K562 (cell line): ENCODE measurements around the gene AMBRA1. TPM values are rescaled to one million over a fixed set of nuclear protein-coding genes. Genes with fewer than 3 reads are reported as not detected.

Experiments used
- EZH2 ChIP-seq: IDR thresholded peaks from 2 replicates; pipeline ENCODE4 v1.6.1; 2012; ENCODE audit warnings: low read depth, mild to moderate bottlenecking, inconsistent platforms, low read length, borderline replicate concordance
- MGA ChIP-seq: fragments of 450-650 bp; IDR thresholded peaks from 2 replicates; pipeline ENCODE4 v1.6.1; 2016; ENCODE audit warnings: mild to moderate bottlenecking, moderate library complexity
- NCOA6 ChIP-seq: fragments of 450-650 bp; IDR thresholded peaks from 2 replicates; pipeline ENCODE4 v1.6.1; 2017; ENCODE audit warnings: mild to moderate bottlenecking
- TBP ChIP-seq: optimal IDR thresholded peaks from 2 replicates; pipeline ENCODE3; 2011; ENCODE audit warnings: low read depth, low read length, improper control_type of control experiment
- ZBTB40 ChIP-seq, 2 experiments: fragments of 450-650 bp in 1 of 2; sonication (generic) in 1 of 2; formaldehyde crosslinking in 1 of 2; IDR thresholded peaks; 2 replicates each; pipeline versions ENCODE4 v1.7.1 to v1.9.0; 2016 to 2022; ENCODE audit warnings: inconsistent platforms in 1 of 2, mild to moderate bottlenecking in 1 of 2, missing genetic modification reagents in 1 of 2
- polyA plus RNA-seq, 8 experiments: library from polyadenylated mRNA; depleted of rRNA in 4 of 8; stranded (reverse) in 5 of 8; unstranded in 3 of 8; fragments of >200 nt; fragmentation: Nextera tagmentation in 2 of 8; fragmentation: Illumina TruSeq in 1 of 8; extraction: Ambion mirVana in 2 of 8; extraction: Trizol in 1 of 8; gene quantifications; 2 replicates each; pipeline versions ENCODE4 v1.2.1 to v1.2.3, GENCODE V29; 2011 to 2014; ENCODE audit warnings: inconsistent platforms in 1 of 8, missing spikeins in 1 of 8
- total RNA-seq, 7 experiments: library from RNA; depleted of rRNA in 6 of 7; stranded (reverse); fragments of >200 nt in 6 of 7; fragmentation: Illumina TruSeq in 2 of 7; extraction: Trizol in 2 of 7; gene quantifications; 2 replicates each; pipeline versions ENCODE4 v1.2.1 to v1.2.3, GENCODE V29; 2011 to 2021; ENCODE audit warnings: low replicate concordance in 1 of 7

AMBRA1 gene
- total and polyA plus RNA-seq, 9 of the 15 experiments (the other 6 are each of a cell fraction or from before 2014, with no cell fraction given), result 0.15 to 24.5 (median 13.0) TPM

GRCh38 chr11:46367244-46367915 is 226.4 kb downstream of the AMBRA1 start (continued):
- TF ChIP-seq MGA (no peak), NCOA6 (no peak), EZH2 (no peak), ZBTB40 (IDR thresholded peaks at IDR 0.05) (no peak), ZBTB40 (CRISPR knock-in tag; IDR thresholded peaks at IDR 0.05) (no peak), TBP (no peak)
